GM12878 (cell line): ENCODE measurements around the gene CNN3. TPM values are rescaled to one million over a fixed set of nuclear protein-coding genes. Genes with fewer than 3 reads are reported as not detected.

Source experiments
- ATAC-seq: fragments of 200-7000 bp; cut with Tn5 transposase; 3 replicates; pipeline ENCODE4 v1.9.1; 2020; ENCODE audit warnings: mild to moderate bottlenecking, moderate library complexity
- BruUV-seq: library from RNA; stranded (reverse); fragments of 400-500 nt; replicated peaks from 2 replicates; lab custom pipeline; 2021; lab: Mats Ljungman, UMichigan
- CTCF ChIA-PET: fragments of 300-600 bp; sonication (Branson Sonifier 250); formaldehyde crosslinking; extraction: SDS; loops from one replicate; lab custom pipeline; 2021; ENCODE audit warnings: inconsistent platforms; lab: Yijun Ruan, JAX
- POLR2A ChIA-PET: fragments of 350-600 bp; formaldehyde crosslinking; extraction: SDS; loops from one replicate; lab custom pipeline; 2021; ENCODE audit warnings: inconsistent platforms; lab: Charles Lee
- RAD21 ChIA-PET: fragments of 300-600 bp; sonication (Branson Sonifier 250); formaldehyde crosslinking; loops from one replicate; lab custom pipeline; 2023; ENCODE audit warnings: antibody characterized with exemption; ENCODE audit not compliant: unreplicated experiment; lab: Charles Lee
- SMC1A ChIA-PET: fragments of 300-600 bp; sonication (Branson Sonifier 250); formaldehyde crosslinking; loops from one replicate; lab custom pipeline; 2023; ENCODE audit not compliant: unreplicated experiment, uncharacterized antibody; lab: Charles Lee
- DNase-seq: peaks from one replicate; pipeline ENCODE4 v3.0.0-alpha.2; 2011; ENCODE audit warnings: low read depth, low spot score
- FAIRE-seq: peaks from 3 replicates; lab custom pipeline; 2011; peaks lifted over from hg19 to GRCh38; lab: Jason Lieb, UNC
- H2AFZ ChIP-seq: 2 replicates; pipeline ENCODE4 v1.6.0; 2011; ENCODE audit warnings: low read depth, low read length, control low read depth; ENCODE audit not compliant: control insufficient read depth
- H3K27ac ChIP-seq: 2 replicates; pipeline ENCODE4 v1.5.1; 2011; ENCODE audit warnings: control low read depth; ENCODE audit not compliant: control insufficient read depth, insufficient read depth
- H3K27me3 ChIP-seq, 2 experiments: replicated peaks in 1 of 2; 2 replicates each; pipeline versions ENCODE4 v1.6.0 to v1.6.1; 2011; ENCODE audit warnings: low read length in 1 of 2; ENCODE audit not compliant: control insufficient read depth in 2 of 2, insufficient read depth in 2 of 2
- H3K36me3 ChIP-seq, 2 experiments: 2 replicates each; pipeline ENCODE4 v1.5.1; 2011; ENCODE audit warnings: low read length in 1 of 2; ENCODE audit not compliant: control insufficient read depth in 2 of 2, insufficient read depth in 2 of 2
- H3K4me1 ChIP-seq: 2 replicates; pipeline ENCODE4 v1.6.1; 2011; ENCODE audit warnings: mild to moderate bottlenecking, low read length, moderate library complexity, mixed read lengths; ENCODE audit not compliant: control insufficient read depth, insufficient read depth
- H3K4me2 ChIP-seq: 2 replicates; pipeline ENCODE4 v1.6.0; 2011; ENCODE audit warnings: control low read depth; ENCODE audit not compliant: control insufficient read depth, insufficient read depth
- H3K4me3 ChIP-seq: fragments of 200-600 bp; sonication (generic); 2 replicates; pipeline ENCODE4 v1.5.1; 2016
- H3K79me2 ChIP-seq: 2 replicates; pipeline ENCODE4 v1.6.0; 2011; ENCODE audit warnings: low read length; ENCODE audit not compliant: control insufficient read depth, insufficient read depth
- H3K9ac ChIP-seq: 2 replicates; pipeline ENCODE4 v1.8.0; 2011; ENCODE audit warnings: low read length, control low read depth, mixed read lengths; ENCODE audit not compliant: control insufficient read depth, insufficient read depth
- H3K9me3 ChIP-seq: replicated peaks from 3 replicates; pipeline ENCODE4 v1.5.1; 2011; ENCODE audit warnings: mild to moderate bottlenecking, low read length; ENCODE audit not compliant: control insufficient read depth, insufficient read depth
- H4K20me1 ChIP-seq: 2 replicates; pipeline ENCODE4 v1.6.0; 2011; ENCODE audit not compliant: control insufficient read depth, insufficient read depth
- CHD4 ChIP-seq: fragments of 200-600 bp; sonication (generic); IDR thresholded peaks from 2 replicates; pipeline ENCODE4 v1.6.1; 2016; ENCODE audit warnings: mild to moderate bottlenecking
- FOS ChIP-seq: IDR thresholded peaks from 3 replicates; pipeline ENCODE4 v1.6.1; 2011; ENCODE audit warnings: borderline replicate concordance; ENCODE audit not compliant: insufficient read length; ENCODE audit errors: extremely low read depth
- GABPA ChIP-seq: IDR thresholded peaks from 2 replicates; pipeline ENCODE4 v1.6.1; 2014; ENCODE audit warnings: antibody characterized with exemption, low read depth, mild to moderate bottlenecking, inconsistent platforms
- GATAD2B ChIP-seq: fragments of 450-650 bp; conservative IDR thresholded peaks from 2 replicates; pipeline ENCODE4 v1.6.1; 2017; ENCODE audit warnings: low read depth, mild to moderate bottlenecking, moderate library complexity
- KDM1A ChIP-seq: fragments of 200-600 bp; sonication (generic); IDR thresholded peaks from 2 replicates; pipeline ENCODE4 v1.6.1; 2016; ENCODE audit warnings: borderline replicate concordance
- MEF2B ChIP-seq: fragments of 450-650 bp; IDR thresholded peaks from 2 replicates; pipeline ENCODE4 v1.6.1; 2018; ENCODE audit warnings: mild to moderate bottlenecking, moderate library complexity; ENCODE audit not compliant: partially characterized antibody, poor library complexity, severe bottlenecking
- PAX5 ChIP-seq: IDR thresholded peaks from 2 replicates; pipeline ENCODE4 v1.6.1; 2011; ENCODE audit warnings: low read depth, low read length, borderline replicate concordance
- PAX8 ChIP-seq: fragments of 450-650 bp; IDR thresholded peaks from 2 replicates; pipeline ENCODE4 v1.6.1; 2017; ENCODE audit warnings: mild to moderate bottlenecking, moderate library complexity
- RCOR1 ChIP-seq: conservative IDR thresholded peaks from 2 replicates; pipeline ENCODE4 v1.6.1; 2012; ENCODE audit warnings: low read depth, low read length, improper control_type of control experiment
- RELB ChIP-seq: fragments of 450-650 bp; IDR thresholded peaks from 2 replicates; pipeline ENCODE4 v1.6.1; 2017; ENCODE audit warnings: low read depth, mild to moderate bottlenecking, moderate library complexity
- YY1 ChIP-seq: IDR thresholded peaks from 2 replicates; pipeline ENCODE4 v1.6.1; 2011; ENCODE audit warnings: low read depth, mild to moderate bottlenecking, low read length
- ZNF24 ChIP-seq: fragments of 450-650 bp; IDR thresholded peaks from 2 replicates; pipeline ENCODE4 v1.6.1; 2017; ENCODE audit warnings: antibody characterized with exemption, mild to moderate bottlenecking
- ZNF622 ChIP-seq: fragments of 450-650 bp; IDR thresholded peaks from 2 replicates; pipeline ENCODE4 v1.6.1; 2017; ENCODE audit warnings: mild to moderate bottlenecking, inconsistent platforms
- WGBS: methylation state at CpG from one replicate; pipeline ENCODE4 v1.1.6; 2016; ENCODE audit warnings: low lambda C conversion rate; ENCODE audit not compliant: insufficient replicate concordance, insufficient coverage; ENCODE audit errors: missing lambda C conversion rate; 5-methylcytosine and 5-hydroxymethylcytosine counted together
- in situ Hi-C: fragments of 300-500 bp; cut with MboI; formaldehyde crosslinking; loops from 9 replicates; pipeline ENCODE4 v1.14.3; 2018; ENCODE audit warnings: mixed read lengths
- intact Hi-C: fragments of 100-400 bp; cut with micrococcal nuclease; formaldehyde crosslinking; loops from one replicate; pipeline ENCODE4 v1.14.2; 2022; ENCODE audit not compliant: unreplicated experiment
- polyA plus RNA-seq, 11 experiments: library from polyadenylated mRNA; depleted of rRNA in 4 of 11; unstranded in 6 of 11; stranded (reverse) in 5 of 11; fragments of >200 nt; fragmentation: Nextera tagmentation in 4 of 11; fragmentation: Illumina TruSeq in 1 of 11; extraction: Ambion mirVana in 4 of 11; extraction: Trizol in 1 of 11; gene quantifications; 1 replicate in 1 of 11; 2 replicates in 10 of 11; pipeline versions ENCODE4 v1.2.1 to v1.2.3, GENCODE V29; 2011 to 2016; ENCODE audit warnings: inconsistent platforms in 2 of 11, missing spikeins in 2 of 11, low read depth in 1 of 11
- total RNA-seq, 4 experiments: library from RNA; depleted of rRNA in 3 of 4; stranded (reverse); fragments of >200 nt in 3 of 4; fragmentation: Illumina TruSeq in 1 of 4; extraction: Trizol in 1 of 4; gene quantifications; 2 replicates each; pipeline versions ENCODE4 v1.2.1 to v1.2.3, GENCODE V29; 2013 to 2021

CNN3 gene
- total and polyA plus RNA-seq, 10 of the 15 experiments (the other 5 are each of a cell fraction or from before 2014, with no cell fraction given), result 0.20 to 48.4 (median 34.3) TPM

- ChIA-PET CTCF (no interaction called here), RAD21 (no interaction called here), POLR2A (no interaction called here), SMC1A (no interaction called here)
- DNase-seq (no peak), FAIRE-seq (no peak), ATAC-seq (no peak)
- H3K4me2 ChIP-seq, result no peak overlapping the region
- intact Hi-C loops, result no loop called here
- H3K4me3 ChIP-seq, result no peak overlapping the region
- no TSS peak for BruUV-seq
- H3K9ac ChIP-seq, result no peak overlapping the region
- H3K27ac ChIP-seq, result no peak overlapping the region
- H3K79me2 ChIP-seq, result no peaks in the 10 kb centered on the region
- in situ Hi-C loops, result no loop called here
- no peaks in the 10 kb centered on the region for H3K27me3 ChIP-seq
- no peak for TF ChIP-seq PAX8
- TF ChIP-seq KDM1A, result no peak
- TF ChIP-seq CHD4, result no peak
- TF ChIP-seq ZNF24, result no peak
- no peak for TF ChIP-seq FOS
- no peak for TF ChIP-seq GATAD2B
- TF ChIP-seq GABPA, result no peak
- TF ChIP-seq RELB, result no peak
- no peak for TF ChIP-seq YY1
- no peak for TF ChIP-seq ZNF622
- no peak for TF ChIP-seq MEF2B
- no peak for TF ChIP-seq RCOR1
- TF ChIP-seq PAX5, result no peak
- no peaks in the 10 kb centered on the region for H4K20me1 ChIP-seq
- H3K4me1 ChIP-seq, result no peaks in the 10 kb centered on the region
- no peaks in the 10 kb centered on the region for H3K9me3 ChIP-seq
- WGBS, result 64% methylated on average over 5 of the region's 5 CpGs
- H2AFZ ChIP-seq, result no peak overlapping the region
- H3K36me3 ChIP-seq, result no peaks in the 10 kb centered on the region
Measured at GRCh38 chr1:94952539-94952938, 25.6 kb upstream of the CNN3 start.
